GM10248 (cell line): ENCODE data around the gene APOBEC4.
"Not testable (repeated sequence)": the region's sequence is repeated elsewhere in the genome, so short reads cannot be mapped to it uniquely, and the experiment has no call there.

Experiments used
- CTCF ChIA-PET: fragments of 300-600 bp; sonication (Branson Sonifier 250); formaldehyde crosslinking; extraction: SDS; loops from one replicate; lab custom pipeline; 2021; ENCODE audit warnings: antibody characterized with exemption; lab: Yijun Ruan, JAX
- POLR2A ChIA-PET: fragments of 350-650 bp; sonication (Branson Sonifier 250); formaldehyde crosslinking; extraction: SDS; loops from one replicate; lab custom pipeline; 2020; ENCODE audit warnings: antibody characterized with exemption; lab: Yijun Ruan, JAX
- DNase-seq: peaks from one replicate; pipeline ENCODE4 v3.0.0; 2012; ENCODE audit errors: extremely low spot score
- TF ChIP-seq, protein P1 (sequence below): IDR thresholded peaks from 2 replicates; pipeline ENCODE4 v1.5.1; 2012; ENCODE audit warnings: mild to moderate bottlenecking, low read depth; ENCODE audit errors: extremely low read depth, missing control alignments, control extremely low read depth

Gene APOBEC4

DNA sequence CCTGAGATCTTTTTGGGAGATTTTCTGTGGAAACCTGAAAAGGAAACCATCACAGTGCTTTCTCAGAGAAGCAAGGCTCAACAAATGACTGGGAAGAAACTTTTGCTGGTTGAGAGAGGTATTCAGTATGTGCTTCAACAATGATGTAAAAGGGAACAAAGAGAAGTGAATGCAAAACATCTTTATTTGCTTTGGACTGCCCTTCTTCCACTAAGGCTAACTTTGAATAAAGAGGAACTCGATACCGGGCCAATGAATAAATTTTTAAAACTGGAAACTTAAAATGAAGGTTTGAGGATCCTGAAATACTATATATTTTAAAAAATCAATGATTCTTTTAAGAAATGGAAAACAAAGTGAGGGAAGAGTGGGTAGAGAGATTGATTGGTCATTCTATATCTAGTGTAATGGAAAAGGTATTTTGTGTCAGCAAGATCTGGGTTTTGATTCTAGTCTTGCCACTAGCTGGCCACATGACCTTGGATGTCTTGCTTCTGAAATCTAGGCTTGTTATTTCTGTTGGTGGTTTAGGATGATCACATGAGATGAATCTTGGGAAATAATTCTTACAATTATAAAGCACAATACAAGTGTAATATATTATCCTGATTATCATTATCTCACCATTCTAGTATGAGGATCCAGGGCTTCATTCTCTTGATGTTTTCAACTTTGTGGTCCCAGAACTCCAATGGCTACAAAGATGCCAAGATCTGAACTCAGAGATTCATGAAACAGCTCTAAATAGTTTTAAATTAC, 34.6 kb upstream of the APOBEC4 start:
- TF ChIP-seq, protein P1, sequence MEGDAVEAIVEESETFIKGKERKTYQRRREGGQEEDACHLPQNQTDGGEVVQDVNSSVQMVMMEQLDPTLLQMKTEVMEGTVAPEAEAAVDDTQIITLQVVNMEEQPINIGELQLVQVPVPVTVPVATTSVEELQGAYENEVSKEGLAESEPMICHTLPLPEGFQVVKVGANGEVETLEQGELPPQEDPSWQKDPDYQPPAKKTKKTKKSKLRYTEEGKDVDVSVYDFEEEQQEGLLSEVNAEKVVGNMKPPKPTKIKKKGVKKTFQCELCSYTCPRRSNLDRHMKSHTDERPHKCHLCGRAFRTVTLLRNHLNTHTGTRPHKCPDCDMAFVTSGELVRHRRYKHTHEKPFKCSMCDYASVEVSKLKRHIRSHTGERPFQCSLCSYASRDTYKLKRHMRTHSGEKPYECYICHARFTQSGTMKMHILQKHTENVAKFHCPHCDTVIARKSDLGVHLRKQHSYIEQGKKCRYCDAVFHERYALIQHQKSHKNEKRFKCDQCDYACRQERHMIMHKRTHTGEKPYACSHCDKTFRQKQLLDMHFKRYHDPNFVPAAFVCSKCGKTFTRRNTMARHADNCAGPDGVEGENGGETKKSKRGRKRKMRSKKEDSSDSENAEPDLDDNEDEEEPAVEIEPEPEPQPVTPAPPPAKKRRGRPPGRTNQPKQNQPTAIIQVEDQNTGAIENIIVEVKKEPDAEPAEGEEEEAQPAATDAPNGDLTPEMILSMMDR: no peak
- DNase-seq: no peak
- CTCF ChIA-PET: interaction anchor here (1.6 to 6.1 kb wide), 2 partner anchors 34 to 228 kb away, joined by 6 to 118 read pairs; partner anchors contain the start of gene APOBEC4
- POLR2A ChIA-PET: no interaction called here

DNA sequence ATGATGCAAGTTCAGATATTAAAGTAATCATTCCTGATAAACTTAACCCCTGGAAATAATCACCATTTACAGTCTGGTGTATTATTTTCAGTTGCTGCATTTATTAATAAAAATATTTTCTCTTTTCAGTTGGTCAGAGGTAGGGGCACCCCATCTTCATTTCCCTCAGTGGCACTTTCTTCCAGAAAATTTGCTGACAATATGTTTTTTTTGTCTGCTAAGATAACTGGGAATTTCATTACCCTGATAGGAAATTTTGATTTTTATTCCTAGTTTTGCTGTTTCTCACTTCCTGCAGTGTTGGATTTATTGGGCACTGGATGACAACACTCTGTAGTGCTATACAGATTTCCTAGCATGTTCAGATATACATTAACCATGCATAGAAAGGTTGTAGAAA, 33.1 kb upstream of the APOBEC4 start:
- POLR2A ChIA-PET: no interaction called here
- CTCF ChIA-PET: interaction anchor here (0.6 to 6.1 kb wide), 18 partner anchors 9 to 731 kb away, joined by 3 to 118 read pairs (median 8); partner anchors contain the start of genes APOBEC4 and ARPC5

DNA sequence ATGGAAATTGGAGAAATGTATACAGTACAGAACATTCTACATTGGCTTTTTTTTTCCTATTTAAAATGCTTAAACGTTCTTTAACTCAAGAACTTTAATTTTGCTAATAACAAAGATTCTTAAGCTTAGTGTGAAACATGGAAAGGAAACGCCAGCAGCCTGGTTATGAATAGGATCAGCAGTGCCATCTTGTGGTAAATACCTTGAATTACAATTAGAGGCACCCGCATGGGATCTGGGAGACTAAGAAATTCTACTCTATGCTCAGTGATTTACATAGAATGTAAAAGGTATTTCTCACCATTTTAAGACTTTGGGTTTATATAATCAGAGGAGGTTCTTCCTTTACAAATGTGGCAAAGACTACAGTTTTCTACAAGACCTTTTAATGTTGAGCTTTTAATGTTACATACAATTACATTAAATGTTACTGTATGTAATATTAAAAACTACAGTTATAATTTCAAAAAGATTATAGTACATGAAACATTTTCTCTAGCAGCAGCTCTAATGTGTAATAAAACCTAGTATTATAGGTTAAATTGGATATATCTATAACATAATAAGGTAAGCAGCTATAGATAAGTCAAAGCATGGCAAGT, 32.1 kb upstream of the APOBEC4 start:
- CTCF ChIA-PET: interaction anchor here (0.6 to 6.1 kb wide), 78 partner anchors 10 to 732 kb away, joined by 3 to 118 read pairs (median 5); partner anchors contain the start of genes APOBEC4, ARPC5 and RGL1
- peak; percentile 64 for DNase-seq
- TF ChIP-seq, protein P1: peak; percentile 72
- POLR2A ChIA-PET: no interaction called here

More for the DNA sequence above, 33.1 kb upstream of the APOBEC4 start:
- TF ChIP-seq, protein P1: no peak
- DNase-seq: no peak

DNA sequence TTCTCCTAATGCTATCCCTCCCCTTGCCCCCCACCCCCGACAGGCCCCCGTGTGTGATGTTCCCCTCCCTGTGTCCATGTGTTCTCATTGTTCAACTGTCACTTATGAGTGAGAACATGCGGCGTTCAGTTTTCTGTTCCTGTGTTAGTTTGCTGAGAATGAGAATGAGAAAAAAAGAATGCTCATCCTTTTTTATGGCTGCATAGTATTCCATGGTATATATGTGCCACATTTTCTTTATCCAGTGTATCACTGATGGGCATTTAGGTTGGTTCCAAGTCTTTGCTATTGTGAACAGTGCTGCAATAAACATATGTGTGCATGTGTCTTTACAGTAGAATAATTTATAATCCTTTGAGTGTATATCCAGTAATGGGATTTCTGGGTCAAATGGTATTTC, 26.2 kb upstream of the APOBEC4 start:
- CTCF ChIA-PET, DNase-seq, POLR2A ChIA-PET: not testable (repeated sequence)

DNA sequence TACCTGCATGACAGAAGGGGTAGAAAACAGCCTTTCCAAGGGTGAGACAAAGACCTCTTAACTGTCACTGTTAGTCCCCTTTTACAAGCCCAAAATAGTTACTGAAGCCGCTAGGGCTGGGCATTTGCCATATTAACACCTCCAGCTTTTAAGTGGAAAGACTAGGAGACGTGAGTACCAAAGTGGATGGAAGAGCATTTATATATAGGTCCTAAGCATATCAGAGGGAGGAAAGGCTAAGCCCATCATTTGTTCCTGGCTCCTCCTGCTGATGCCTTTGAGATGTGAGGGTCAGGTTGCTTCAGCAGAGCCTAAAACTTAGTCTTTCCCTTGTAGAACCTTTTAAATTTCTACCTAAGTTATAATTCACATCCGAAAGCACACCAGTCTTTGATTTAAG, 25.7 kb upstream of the APOBEC4 start:
- no peak for DNase-seq
- ChIA-PET CTCF (interaction anchor here (2.0 kb wide), 1 partner anchor 24 kb away, joined by 14 read pairs; no protein-coding TSS in a partner anchor), POLR2A (no interaction called here)
- TF ChIP-seq, protein P1: no peak

DNA sequence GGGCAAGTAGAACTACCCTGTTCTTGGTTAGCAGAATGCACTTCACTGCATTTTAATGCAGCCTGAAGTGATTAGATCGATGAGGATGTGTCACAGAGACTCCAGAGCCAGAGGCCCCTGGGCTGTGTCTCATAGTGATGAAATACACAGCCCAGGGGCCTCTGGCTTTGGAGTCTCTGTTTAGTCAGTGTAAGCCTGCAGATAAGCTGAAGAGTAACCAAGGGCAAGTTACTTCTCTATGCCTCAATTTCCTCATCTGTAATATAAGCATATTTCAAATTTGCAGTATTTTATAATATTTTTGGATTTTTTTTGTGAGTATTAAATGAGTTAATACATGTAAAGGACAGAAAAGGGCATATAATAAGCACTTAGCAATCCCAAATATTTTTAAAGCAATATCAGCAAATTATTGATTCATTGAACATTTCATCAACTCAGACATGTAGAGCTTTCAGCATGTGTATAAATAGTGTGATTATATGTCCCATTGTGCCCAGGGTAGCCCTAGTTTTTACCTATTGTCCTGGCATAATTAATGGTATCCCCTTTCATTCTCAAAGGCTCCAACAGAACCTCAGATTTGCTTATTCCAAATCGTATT, 23.6 kb upstream of the APOBEC4 start:
- CTCF ChIA-PET: interaction anchor here (1.4 to 4.6 kb wide), 4 partner anchors 8 to 239 kb away, joined by 3 to 53 read pairs (median 14); no protein-coding TSS in a partner anchor
- POLR2A ChIA-PET: no interaction called here
- TF ChIP-seq, protein P1: no peak
- DNase-seq: no peak
